A549 (cell line): ENCODE data around the gene ZC3HAV1. TPM values are rescaled to one million over a fixed set of nuclear protein-coding genes. Genes with fewer than 3 reads are reported as not detected.

Experiments used
- ATAC-seq, 2 experiments: fragments of 200-7000 bp in 1 of 2; fragments of >200 bp in 1 of 2; cut with Nextera tagmentation in 1 of 2; cut with Tn5 transposase in 1 of 2; 3 replicates each; pipeline versions ENCODE4 v1.8.0 to v1.9.1; 2018 to 2020; ENCODE audit warnings: mild to moderate bottlenecking in 1 of 2, moderate library complexity in 1 of 2
- CTCF ChIA-PET: fragments of 300-600 bp; sonication (Branson Sonifier 250); formaldehyde crosslinking; extraction: SDS; loops from one replicate; lab custom pipeline; 2021; ENCODE audit warnings: antibody characterized with exemption, inconsistent platforms; lab: Yijun Ruan, JAX
- POLR2A ChIA-PET: fragments of 350-600 bp; formaldehyde crosslinking; extraction: SDS; loops from one replicate; lab custom pipeline; 2021; ENCODE audit warnings: antibody characterized with exemption, inconsistent platforms; lab: Yijun Ruan, JAX
- DNase-seq, 2 experiments: peaks; one replicate each; pipeline versions ENCODE4 v3.0.0 to v3.0.0-alpha.2; 2011 to 2016; ENCODE audit warnings: low read depth in 1 of 2, low spot score in 1 of 2
- FAIRE-seq: peaks from 2 replicates; lab custom pipeline; 2011; peaks lifted over from hg19 to GRCh38; lab: Jason Lieb, UNC
- H3K27ac ChIP-seq, 2 experiments: fragments of >200 bp; sonication (Bioruptor Twin); formaldehyde crosslinking; 3 replicates each; pipeline ENCODE4 v1.5.1; 2016 to 2017
- H3K4me1 ChIP-seq: fragments of >200 bp; sonication (Bioruptor Twin); formaldehyde crosslinking; 3 replicates; pipeline ENCODE4 v1.6.1; 2016
- H3K4me2 ChIP-seq: fragments of >200 bp; sonication (Bioruptor Twin); formaldehyde crosslinking; 3 replicates; pipeline ENCODE4 v1.6.1; 2016
- H3K4me3 ChIP-seq: fragments of >200 bp; sonication (Bioruptor Twin); formaldehyde crosslinking; 3 replicates; pipeline ENCODE4 v1.5.1; 2016
- H3K9me3 ChIP-seq: fragments of >200 bp; sonication (Bioruptor Twin); formaldehyde crosslinking; 3 replicates; pipeline ENCODE4 v1.6.1; 2016
- BHLHE40 ChIP-seq: IDR thresholded peaks from 2 replicates; pipeline ENCODE4 v1.6.1; 2012; ENCODE audit warnings: low read depth, low read length, inconsistent platforms
- CBX2 ChIP-seq: fragments of 200-600 bp; sonication (generic); IDR thresholded peaks from 2 replicates; pipeline ENCODE4 v1.6.1; 2016; ENCODE audit warnings: low read depth, mild to moderate bottlenecking, borderline replicate concordance
- CHD2 ChIP-seq: fragments of 150-350 bp; IDR thresholded peaks from 2 replicates; pipeline ENCODE4 v1.6.1; 2014; ENCODE audit warnings: low read length; ENCODE audit not compliant: partially characterized antibody
- EHF ChIP-seq: fragments of 250-450 bp; sonication (Bioruptor Pico); IDR thresholded peaks from 2 replicates; pipeline ENCODE4 v1.5.0; 2020; ENCODE audit warnings: mild to moderate bottlenecking
- EHMT2 ChIP-seq: fragments of 200-600 bp; sonication (generic); IDR thresholded peaks from 2 replicates; pipeline ENCODE4 v1.6.1; 2016; ENCODE audit warnings: antibody characterized with exemption, low read depth, mild to moderate bottlenecking, moderate library complexity
- FOSB ChIP-seq: fragments of 250-450 bp; sonication (Bioruptor Pico); IDR thresholded peaks from 2 replicates; pipeline ENCODE4 v1.5.0; 2020; ENCODE audit warnings: mild to moderate bottlenecking, moderate library complexity
- GATA3 ChIP-seq: IDR thresholded peaks from 2 replicates; pipeline ENCODE4 v1.6.1; 2012; ENCODE audit warnings: borderline replicate concordance
- HDAC2 ChIP-seq: fragments of 200-600 bp; sonication (generic); IDR thresholded peaks from 2 replicates; pipeline ENCODE4 v1.6.1; 2016
- HEYL ChIP-seq: fragments of 250-450 bp; sonication (Bioruptor Pico); IDR thresholded peaks from 2 replicates; pipeline ENCODE4 v1.8.0; 2021; ENCODE audit warnings: mild to moderate bottlenecking, moderate library complexity
- HOXB13 ChIP-seq: fragments of 250-450 bp; sonication (Bioruptor Pico); IDR thresholded peaks from 2 replicates; pipeline ENCODE4 v1.5.0; 2020; ENCODE audit warnings: low read depth, mild to moderate bottlenecking, moderate library complexity
- HOXB5 ChIP-seq: fragments of 250-450 bp; sonication (Bioruptor Pico); IDR thresholded peaks from 2 replicates; pipeline ENCODE4 v1.5.0; 2020; ENCODE audit warnings: mild to moderate bottlenecking, moderate library complexity
- JUNB ChIP-seq: fragments of >200 bp; sonication (Bioruptor Twin); formaldehyde crosslinking; IDR thresholded peaks from 2 replicates; pipeline ENCODE4 v1.6.1; 2016
- KDM1A ChIP-seq: fragments of 200-600 bp; sonication (generic); IDR thresholded peaks from 2 replicates; pipeline ENCODE4 v1.6.1; 2016; ENCODE audit warnings: low read depth, mild to moderate bottlenecking
- KDM5A ChIP-seq: fragments of 200-600 bp; sonication (generic); IDR thresholded peaks from 2 replicates; pipeline ENCODE4 v1.6.1; 2016; ENCODE audit warnings: antibody characterized with exemption, mild to moderate bottlenecking
- NFE2L2 ChIP-seq: fragments of 150-350 bp; conservative IDR thresholded peaks from 2 replicates; pipeline ENCODE4 v1.6.1; 2014; ENCODE audit warnings: low read length
- NR3C1 ChIP-seq: fragments of >200 bp; sonication (Bioruptor Twin); formaldehyde crosslinking; IDR thresholded peaks from 3 replicates; pipeline ENCODE4 v1.6.1; 2017
- POLR2AphosphoS2 ChIP-seq: conservative IDR thresholded peaks from 2 replicates; pipeline ENCODE4 v1.6.1; 2012; ENCODE audit warnings: low read length, improper control_type of control experiment, inconsistent platforms
- RAD21 ChIP-seq, 2 experiments: fragments of >200 bp in 1 of 2; sonication (Bioruptor Twin) in 1 of 2; formaldehyde crosslinking in 1 of 2; IDR thresholded peaks in 1 of 2; conservative IDR thresholded peaks in 1 of 2; 2 replicates in 1 of 2; 3 replicates in 1 of 2; pipeline ENCODE4 v1.6.1; 2012 to 2018; ENCODE audit warnings: inconsistent platforms in 1 of 2
- RARB ChIP-seq: fragments of 250-450 bp; sonication (Bioruptor Pico); IDR thresholded peaks from 2 replicates; pipeline ENCODE4 v1.8.0; 2021; ENCODE audit warnings: mild to moderate bottlenecking, moderate library complexity
- RCOR1 ChIP-seq: fragments of 150-350 bp; IDR thresholded peaks from 2 replicates; pipeline ENCODE4 v1.6.1; 2014; ENCODE audit warnings: antibody characterized with exemption, low read length, low read depth
- RNF2 ChIP-seq: fragments of 200-600 bp; sonication (generic); IDR thresholded peaks from 2 replicates; pipeline ENCODE4 v1.6.1; 2016; ENCODE audit warnings: low read depth, mild to moderate bottlenecking, antibody characterized with exemption, moderate library complexity, borderline replicate concordance
- SREBF2 ChIP-seq: fragments of 450-650 bp; IDR thresholded peaks from 2 replicates; pipeline ENCODE4 v1.6.1; 2014; ENCODE audit warnings: mild to moderate bottlenecking, moderate library complexity
- ZC3H11A ChIP-seq: fragments of 450-650 bp; IDR thresholded peaks from 2 replicates; pipeline ENCODE4 v1.6.1; 2014; ENCODE audit warnings: antibody characterized with exemption, mild to moderate bottlenecking
- ZSCAN20 ChIP-seq: fragments of 250-450 bp; sonication (Bioruptor Pico); IDR thresholded peaks from 2 replicates; pipeline ENCODE4 v1.8.0; 2022; ENCODE audit warnings: mild to moderate bottlenecking, moderate library complexity
- WGBS: methylation state at CpG from one replicate; pipeline ENCODE4 v1.1.6; 2017; ENCODE audit errors: missing lambda C conversion rate; 5-methylcytosine and 5-hydroxymethylcytosine counted together
- polyA plus RNA-seq, 4 experiments: library from polyadenylated mRNA; depleted of rRNA in 3 of 4; stranded (reverse); fragments of >200 nt; fragmentation: RNase III in 1 of 4; extraction: RNeasy Plus Mini Kit Qiagen cat#74134 plus additional on column Dnase treatment in 1 of 4; gene quantifications; 2 replicates in 3 of 4; 3 replicates in 1 of 4; pipeline ENCODE4 v1.2.3, GENCODE V29; 2011 to 2017
- TF ChIP-seq, protein P1 (sequence below): fragments of >200 bp; sonication (Bioruptor Twin); formaldehyde crosslinking; IDR thresholded peaks from 2 replicates; pipeline ENCODE4 v1.6.1; 2016
- TF ChIP-seq, protein P2 (sequence below): fragments of 450-650 bp; IDR thresholded peaks from 2 replicates; pipeline ENCODE4 v1.6.1; 2014; ENCODE audit warnings: antibody characterized with exemption
- TF ChIP-seq, protein P3 (sequence below): fragments of >200 bp; sonication (Bioruptor Twin); formaldehyde crosslinking; IDR thresholded peaks from 3 replicates; pipeline ENCODE4 v1.6.1; 2016

ZC3HAV1 gene
- polyA plus RNA-seq, 2 of the 4 experiments (the other 2 are of a cell fraction): 22.2 to 32.1 TPM

DNA sequence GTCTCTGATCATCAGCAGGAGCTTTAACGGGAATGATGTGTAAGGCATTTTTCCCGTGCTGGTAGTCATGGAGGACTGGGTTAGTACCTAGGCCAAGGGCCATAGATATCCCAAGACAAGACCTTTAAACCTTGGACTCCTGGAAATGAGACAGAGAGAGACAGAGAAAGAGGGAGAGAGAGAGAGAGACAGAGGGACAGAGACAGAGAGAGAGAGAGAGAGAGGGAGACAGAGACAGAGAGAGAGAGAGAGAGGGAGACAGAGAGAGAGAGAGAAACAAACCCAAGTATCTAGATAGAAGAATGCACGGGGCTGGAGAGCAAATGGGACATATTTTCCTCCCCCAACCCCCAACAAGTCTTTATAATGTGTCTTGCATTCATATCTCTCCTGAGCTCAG, 22.3 kb downstream of the ZC3HAV1 start:
- ATAC-seq: no peak
- H3K4me1 ChIP-seq: no peaks in the 10 kb centered on the region
- no peak for FAIRE-seq
- DNase-seq: no peak
- TF ChIP-seq, protein P1, sequence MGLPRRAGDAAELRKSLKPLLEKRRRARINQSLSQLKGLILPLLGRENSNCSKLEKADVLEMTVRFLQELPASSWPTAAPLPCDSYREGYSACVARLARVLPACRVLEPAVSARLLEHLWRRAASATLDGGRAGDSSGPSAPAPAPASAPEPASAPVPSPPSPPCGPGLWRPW: no peak
- TF ChIP-seq HDAC2: no peak
- no peak for TF ChIP-seq HEYL (CRISPR knock-in tag)
- no peak for TF ChIP-seq KDM5A
- no peak for TF ChIP-seq EHF (CRISPR knock-in tag)
- no peak for TF ChIP-seq CHD2
- TF ChIP-seq, protein P2, sequence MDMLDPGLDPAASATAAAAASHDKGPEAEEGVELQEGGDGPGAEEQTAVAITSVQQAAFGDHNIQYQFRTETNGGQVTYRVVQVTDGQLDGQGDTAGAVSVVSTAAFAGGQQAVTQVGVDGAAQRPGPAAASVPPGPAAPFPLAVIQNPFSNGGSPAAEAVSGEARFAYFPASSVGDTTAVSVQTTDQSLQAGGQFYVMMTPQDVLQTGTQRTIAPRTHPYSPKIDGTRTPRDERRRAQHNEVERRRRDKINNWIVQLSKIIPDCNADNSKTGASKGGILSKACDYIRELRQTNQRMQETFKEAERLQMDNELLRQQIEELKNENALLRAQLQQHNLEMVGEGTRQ: no peak
- no peak for TF ChIP-seq RNF2
- no peak for TF ChIP-seq CBX2
- TF ChIP-seq ZC3H11A: no peak
- TF ChIP-seq, protein P3, sequence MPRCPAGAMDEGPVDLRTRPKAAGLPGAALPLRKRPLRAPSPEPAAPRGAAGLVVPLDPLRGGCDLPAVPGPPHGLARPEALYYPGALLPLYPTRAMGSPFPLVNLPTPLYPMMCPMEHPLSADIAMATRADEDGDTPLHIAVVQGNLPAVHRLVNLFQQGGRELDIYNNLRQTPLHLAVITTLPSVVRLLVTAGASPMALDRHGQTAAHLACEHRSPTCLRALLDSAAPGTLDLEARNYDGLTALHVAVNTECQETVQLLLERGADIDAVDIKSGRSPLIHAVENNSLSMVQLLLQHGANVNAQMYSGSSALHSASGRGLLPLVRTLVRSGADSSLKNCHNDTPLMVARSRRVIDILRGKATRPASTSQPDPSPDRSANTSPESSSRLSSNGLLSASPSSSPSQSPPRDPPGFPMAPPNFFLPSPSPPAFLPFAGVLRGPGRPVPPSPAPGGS: no peak
- TF ChIP-seq RCOR1: no peak
- no peak for TF ChIP-seq RAD21 (conservative IDR thresholded peaks at IDR 0.05 in 1 of 2, IDR thresholded peaks at IDR 0.05 in 1 of 2)
- no peak for TF ChIP-seq GATA3
- no peak for TF ChIP-seq NFE2L2
- H3K4me3 ChIP-seq: no peak overlapping the region
- 81% methylated on average over 3 of the region's 3 CpGs for WGBS
- ChIA-PET POLR2A (no interaction called here), CTCF (interaction anchor here (7.0 kb wide), 1 partner anchor 11 kb away, joined by 47 read pairs; no protein-coding TSS in a partner anchor)
- H3K27ac ChIP-seq: no peak overlapping the region
- H3K9me3 ChIP-seq: no peaks in the 10 kb centered on the region
- no peak overlapping the region for H3K4me2 ChIP-seq

DNA sequence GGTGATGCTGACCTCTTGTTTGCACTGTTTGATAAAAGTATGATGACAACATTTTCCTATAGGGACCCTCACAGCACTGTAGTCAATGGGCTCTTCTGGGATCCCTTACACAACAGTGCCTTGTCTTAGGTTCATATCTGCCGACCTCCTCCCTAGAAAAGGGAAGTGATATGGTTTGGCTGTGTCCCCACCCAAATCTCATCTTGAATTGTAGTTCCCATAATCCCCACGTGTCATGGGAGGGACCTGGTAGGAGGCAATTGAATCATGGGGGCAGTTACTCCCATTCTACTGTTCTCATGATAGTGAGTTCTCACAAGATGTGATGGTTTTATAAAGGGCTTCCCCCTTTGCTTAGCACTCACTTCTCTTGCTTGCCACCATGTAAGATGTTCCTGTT, 23.1 kb downstream of the ZC3HAV1 start:
- TF ChIP-seq, protein P2: no peak
- TF ChIP-seq JUNB: no peak
- no peak for TF ChIP-seq KDM1A
- no peak for TF ChIP-seq HOXB13 (CRISPR knock-in tag)
- no peak for TF ChIP-seq BHLHE40
- no peak for TF ChIP-seq RARB (CRISPR knock-in tag)
- TF ChIP-seq NR3C1: no peak
- no peak for TF ChIP-seq POLR2AphosphoS2
- TF ChIP-seq EHMT2: no peak
- no peak for TF ChIP-seq SREBF2
- no peak for TF ChIP-seq ZSCAN20 (CRISPR knock-in tag)
- TF ChIP-seq HOXB5: no peak
- TF ChIP-seq FOSB (CRISPR knock-in tag): no peak
- TF ChIP-seq, all 56 proteins: peak for 0

More for the DNA sequence above, 23.1 kb downstream of the ZC3HAV1 start:
- FAIRE-seq (no peak), DNase-seq (no peak), ATAC-seq (no peak)
- H3K9me3 ChIP-seq: no peaks in the 10 kb centered on the region
- CTCF ChIA-PET: interaction anchor here (1.0 to 7.0 kb wide), 2 partner anchors 11 to 23 kb away, joined by 5 to 47 read pairs; no protein-coding TSS in a partner anchor
- WGBS: 92% methylated on average over 2 of the region's 2 CpGs
- POLR2A ChIA-PET: no interaction called here
- no peak overlapping the region for H3K4me3 ChIP-seq
- no peaks in the 10 kb centered on the region for H3K4me1 ChIP-seq
- H3K27ac ChIP-seq: no peak overlapping the region
- no peak overlapping the region for H3K4me2 ChIP-seq
